HT-29 (cell line): Measurements from ENCODE around the gene ZNF689. TPM values are rescaled to one million over a fixed set of nuclear protein-coding genes. Genes with fewer than 3 reads are reported as not detected.
"Not testable (repeated sequence)": the region's sequence is repeated elsewhere in the genome, so short reads cannot be mapped to it uniquely, and the experiment has no call there.

Experiments used
- DNase-seq: peaks from one replicate; pipeline ENCODE4 v3.0.0-alpha.2; 2015; ENCODE audit warnings: low spot score
- total RNA-seq: library from RNA; depleted of rRNA; stranded (reverse); fragments of >200 nt; shearing (Covaris generic); gene quantifications from 2 replicates; pipeline ENCODE4 v1.2.3, GENCODE V29; 2014

ZNF689 gene
- total RNA-seq, 1 experiment from 2014 or later, result 4.9 TPM

- no peak for DNase-seq
Measured at GRCh38 chr16:30600929-30601328, 9.3 kb downstream of the ZNF689 start.

- no peak for DNase-seq
Measured at GRCh38 chr16:30600215-30600614, 10.0 kb downstream of the ZNF689 start.

GRCh38 chr16:30592871-30593270 lies 17.3 kb downstream of the ZNF689 start:
- no peak for DNase-seq

GRCh38 chr16:30590869-30591268 lies 19.3 kb downstream of the ZNF689 start:
- not testable (repeated sequence) for DNase-seq

- DNase-seq, result not testable (repeated sequence)
Measured at GRCh38 chr16:30589582-30589981, 20.6 kb downstream of the ZNF689 start.

GRCh38 chr16:30588651-30589050 lies 21.5 kb downstream of the ZNF689 start:
- no peak for DNase-seq

GRCh38 chr16:30585400-30586191 lies 24.6 kb downstream of the ZNF689 start, which contains the start of gene ZNF785:
Gene ZNF785 (minus strand): TSS chr16:30585697. CDS start chr16:30585611, 86 bp downstream.
- DNase-seq, result peak; percentile 98

- DNase-seq, result peak; percentile 22
Measured at GRCh38 chr16:30585022-30585399, 25.2 kb downstream of the ZNF689 start.

GRCh38 chr16:30582611-30583340 lies 27.4 kb downstream of the ZNF689 start:
- DNase-seq, result no peak

GRCh38 chr16:30581457-30581856 lies 28.7 kb downstream of the ZNF689 start:
- no peak for DNase-seq

- DNase-seq, result no peak
Measured at GRCh38 chr16:30574678-30575077, 35.5 kb downstream of the ZNF689 start.

GRCh38 chr16:30571445-30572322 lies 38.5 kb downstream of the ZNF689 start, which contains the start of gene ZNF688:
Gene ZNF688 (minus strand): TSS chr16:30571714. CDS start chr16:30571629, 85 bp downstream.
- peak; percentile 89 for DNase-seq

- peak; percentile 7 for DNase-seq
Measured at GRCh38 chr16:30570636-30571444, 39.3 kb downstream of the ZNF689 start.

GRCh38 chr16:30569746-30570635 lies 40.2 kb downstream of the ZNF689 start:
- DNase-seq, result no peak

GRCh38 chr16:30569281-30569680 lies 40.9 kb downstream of the ZNF689 start:
- DNase-seq, result no peak

GRCh38 chr16:30567991-30568638 lies 42.1 kb downstream of the ZNF689 start:
- DNase-seq, result no peak

GRCh38 chr16:30567160-30567990 lies 42.8 kb downstream of the ZNF689 start:
- no peak for DNase-seq

GRCh38 chr16:30566531-30566930 lies 43.7 kb downstream of the ZNF689 start:
- DNase-seq, result no peak
